Brain microvascular endothelial cell (primary cell): Measurements from ENCODE around the gene CCDC187.

Experiments used
- DNase-seq: peaks from one replicate; pipeline ENCODE4 v3.0.0-alpha.2; 2020
- H3K27ac ChIP-seq: fragments of 250-450 bp; sonication (Bioruptor Pico); 2 replicates; pipeline ENCODE4 v1.5.1; 2020; ENCODE audit warnings: mild to moderate bottlenecking, moderate library complexity
- H3K27me3 ChIP-seq: fragments of 250-450 bp; sonication (Bioruptor Pico); replicated peaks from 2 replicates; pipeline ENCODE4 v1.5.1; 2020; ENCODE audit warnings: mild to moderate bottlenecking
- H3K36me3 ChIP-seq: fragments of 250-450 bp; sonication (Bioruptor Pico); replicated peaks from 2 replicates; pipeline ENCODE4 v1.5.1; 2020; ENCODE audit warnings: mild to moderate bottlenecking
- H3K4me3 ChIP-seq: 2 replicates; pipeline ENCODE4 v1.5.1; 2011; ENCODE audit warnings: low read depth, mild to moderate bottlenecking, control low read depth, low read length, moderate library complexity
- in situ Hi-C: cut with HindIII; loops from 2 replicates; pipeline ENCODE4 v1.10.0; 2017; ENCODE audit warnings: low sequenced_read_pairs, low pct_ligation_motif_present
- TF ChIP-seq, protein P1 (sequence below): IDR thresholded peaks from 2 replicates; pipeline ENCODE4 v1.5.1; 2011; ENCODE audit warnings: low read depth, mild to moderate bottlenecking, moderate library complexity, low read length, control low read depth, inconsistent platforms; ENCODE audit errors: missing control alignments

CCDC187 gene

DNA sequence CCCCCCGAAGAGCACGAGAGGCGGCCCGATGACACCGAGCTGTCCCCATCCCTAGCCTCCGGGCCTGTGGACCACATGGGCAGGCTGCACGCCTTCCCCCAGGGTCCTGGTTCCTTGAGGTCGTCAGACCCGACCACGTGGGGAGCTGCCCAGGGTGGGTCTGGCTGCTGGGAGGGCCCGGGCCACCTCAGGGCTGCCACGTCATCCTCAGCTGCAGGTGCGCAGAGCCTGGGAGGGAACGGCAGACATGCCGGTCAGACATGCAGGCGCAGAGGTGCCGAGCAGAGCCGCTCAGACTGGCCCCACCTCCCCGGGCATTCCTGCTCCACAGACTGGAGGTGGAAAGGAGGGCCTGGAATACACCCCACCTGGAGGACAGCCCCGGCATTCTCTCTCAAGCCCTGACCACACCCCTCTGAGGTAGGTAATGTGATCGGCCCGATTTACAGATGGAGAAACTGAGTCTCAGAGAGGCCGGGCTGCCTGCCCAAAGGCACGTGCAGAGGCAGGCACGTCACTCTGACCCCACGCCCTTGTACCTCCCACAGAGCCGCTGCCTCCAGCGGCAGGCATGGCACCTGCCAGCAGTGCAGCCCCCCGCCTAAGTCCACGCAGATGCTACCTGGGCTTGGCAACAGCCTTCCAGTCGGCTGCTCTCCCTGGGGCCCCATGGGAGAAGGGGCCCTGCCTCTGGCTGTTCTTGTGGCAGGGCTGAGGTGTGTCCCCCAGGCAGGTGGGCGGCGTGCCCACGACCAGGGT is 649 bp downstream of the CCDC187 start:
- in situ Hi-C loops = no loop called here

GRCh38 chr9:136302527-136302926 is 1.4 kb downstream of the CCDC187 start:
- Histone ChIP-seq H3K27me3 (no peaks in the 10 kb centered on the region), H3K36me3 (no peaks in the 10 kb centered on the region), H3K4me3 (no peak overlapping the region), H3K27ac (no peak overlapping the region)
- TF ChIP-seq, protein P1, sequence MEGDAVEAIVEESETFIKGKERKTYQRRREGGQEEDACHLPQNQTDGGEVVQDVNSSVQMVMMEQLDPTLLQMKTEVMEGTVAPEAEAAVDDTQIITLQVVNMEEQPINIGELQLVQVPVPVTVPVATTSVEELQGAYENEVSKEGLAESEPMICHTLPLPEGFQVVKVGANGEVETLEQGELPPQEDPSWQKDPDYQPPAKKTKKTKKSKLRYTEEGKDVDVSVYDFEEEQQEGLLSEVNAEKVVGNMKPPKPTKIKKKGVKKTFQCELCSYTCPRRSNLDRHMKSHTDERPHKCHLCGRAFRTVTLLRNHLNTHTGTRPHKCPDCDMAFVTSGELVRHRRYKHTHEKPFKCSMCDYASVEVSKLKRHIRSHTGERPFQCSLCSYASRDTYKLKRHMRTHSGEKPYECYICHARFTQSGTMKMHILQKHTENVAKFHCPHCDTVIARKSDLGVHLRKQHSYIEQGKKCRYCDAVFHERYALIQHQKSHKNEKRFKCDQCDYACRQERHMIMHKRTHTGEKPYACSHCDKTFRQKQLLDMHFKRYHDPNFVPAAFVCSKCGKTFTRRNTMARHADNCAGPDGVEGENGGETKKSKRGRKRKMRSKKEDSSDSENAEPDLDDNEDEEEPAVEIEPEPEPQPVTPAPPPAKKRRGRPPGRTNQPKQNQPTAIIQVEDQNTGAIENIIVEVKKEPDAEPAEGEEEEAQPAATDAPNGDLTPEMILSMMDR = no peak
- in situ Hi-C loops = no loop called here
- DNase-seq = no peak

More for the DNA sequence above, 649 bp downstream of the CCDC187 start:
- H3K4me3 ChIP-seq = no peak overlapping the region
- TF ChIP-seq, protein P1 = no peak
- no peak for DNase-seq
- no peaks in the 10 kb centered on the region for H3K36me3 ChIP-seq
- H3K27me3 ChIP-seq = no peaks in the 10 kb centered on the region
- H3K27ac ChIP-seq = no peak overlapping the region

GRCh38 chr9:136300866-136301265 is 3.0 kb downstream of the CCDC187 start:
- H3K36me3 ChIP-seq = no peaks in the 10 kb centered on the region
- in situ Hi-C loops = no loop called here
- H3K4me3 ChIP-seq = no peak overlapping the region
- no peaks in the 10 kb centered on the region for H3K27me3 ChIP-seq
- H3K27ac ChIP-seq = no peak overlapping the region
- TF ChIP-seq, protein P1 = no peak
- no peak for DNase-seq

- Histone ChIP-seq H3K27ac (no peak overlapping the region), H3K36me3 (no peaks in the 10 kb centered on the region), H3K4me3 (no peak overlapping the region), H3K27me3 (no peaks in the 10 kb centered on the region)
- TF ChIP-seq, protein P1 = no peak
- in situ Hi-C loops = no loop called here
- no peak for DNase-seq
Measured at GRCh38 chr9:136300016-136300545, 3.8 kb downstream of the CCDC187 start.

DNA sequence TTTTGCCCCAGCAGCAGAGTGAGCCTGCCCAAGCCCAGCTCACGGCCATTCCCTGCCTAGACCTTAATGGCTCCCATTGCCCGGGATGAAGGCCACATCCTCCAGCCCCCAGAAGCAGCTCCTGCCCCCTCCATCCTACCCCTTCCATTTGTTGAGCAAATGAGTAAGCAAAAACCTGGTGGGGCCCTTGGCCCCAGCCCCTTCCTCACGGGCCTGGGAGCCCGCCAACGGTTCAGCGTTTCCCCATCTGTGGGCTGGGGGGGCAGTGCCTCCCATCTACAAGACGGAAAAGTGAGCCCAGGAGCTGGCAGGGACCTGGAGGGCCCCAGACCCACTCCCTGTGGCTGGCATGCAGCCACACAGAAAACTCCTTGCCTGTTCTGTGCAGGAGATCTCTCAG is 4.4 kb downstream of the CCDC187 start:
- Histone ChIP-seq H3K27ac (no peak overlapping the region), H3K27me3 (no peaks in the 10 kb centered on the region), H3K36me3 (no peaks in the 10 kb centered on the region), H3K4me3 (no peak overlapping the region)
- DNase-seq = no peak
- in situ Hi-C loops = no loop called here
- TF ChIP-seq, protein P1 = no peak
